ENCODE data around the gene SPATA32. TPM values are rescaled to one million over a fixed set of nuclear protein-coding genes. Genes with fewer than 3 reads are reported as not detected.
A peak's percentile ranks its signal among the peaks of the same experiment; 100 is the strongest.

Gene SPATA32
- total RNA-seq, 1 donor from 2014 or later = not detected

DNA sequence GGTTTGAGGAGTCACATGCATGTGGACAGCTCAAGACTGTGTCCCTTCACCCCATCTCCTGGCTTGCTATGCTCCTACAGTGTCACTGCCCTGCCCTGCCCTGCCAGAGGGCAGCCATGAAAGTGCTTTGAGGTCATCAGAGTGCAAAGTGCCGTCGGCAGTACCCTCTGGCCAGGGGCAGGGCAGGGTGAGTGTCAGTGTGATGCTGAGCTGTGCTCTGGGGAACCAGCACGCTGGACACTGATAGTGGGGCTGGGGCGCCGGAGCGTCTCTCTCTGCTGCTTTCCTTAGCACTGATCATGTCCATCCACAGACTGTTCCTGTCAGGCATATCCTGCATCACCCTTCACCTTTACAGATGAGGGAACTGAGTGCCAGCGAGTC lies 1.6 kb upstream of the SPATA32 start:
- Histone ChIP-seq H3K4me1 (peaks cover 0 to 3% of the 10 kb centered on the region in 2 donors), H3K27ac (no peak overlapping the region), H3K9me3 (no peaks in the 10 kb centered on the region), H3K27me3 (no peaks in the 10 kb centered on the region), H3K4me3 (no peak overlapping the region), H3K36me3 (peaks cover 27 to 37% of the 10 kb centered on the region in 2 donors)
- TF ChIP-seq, protein P1, sequence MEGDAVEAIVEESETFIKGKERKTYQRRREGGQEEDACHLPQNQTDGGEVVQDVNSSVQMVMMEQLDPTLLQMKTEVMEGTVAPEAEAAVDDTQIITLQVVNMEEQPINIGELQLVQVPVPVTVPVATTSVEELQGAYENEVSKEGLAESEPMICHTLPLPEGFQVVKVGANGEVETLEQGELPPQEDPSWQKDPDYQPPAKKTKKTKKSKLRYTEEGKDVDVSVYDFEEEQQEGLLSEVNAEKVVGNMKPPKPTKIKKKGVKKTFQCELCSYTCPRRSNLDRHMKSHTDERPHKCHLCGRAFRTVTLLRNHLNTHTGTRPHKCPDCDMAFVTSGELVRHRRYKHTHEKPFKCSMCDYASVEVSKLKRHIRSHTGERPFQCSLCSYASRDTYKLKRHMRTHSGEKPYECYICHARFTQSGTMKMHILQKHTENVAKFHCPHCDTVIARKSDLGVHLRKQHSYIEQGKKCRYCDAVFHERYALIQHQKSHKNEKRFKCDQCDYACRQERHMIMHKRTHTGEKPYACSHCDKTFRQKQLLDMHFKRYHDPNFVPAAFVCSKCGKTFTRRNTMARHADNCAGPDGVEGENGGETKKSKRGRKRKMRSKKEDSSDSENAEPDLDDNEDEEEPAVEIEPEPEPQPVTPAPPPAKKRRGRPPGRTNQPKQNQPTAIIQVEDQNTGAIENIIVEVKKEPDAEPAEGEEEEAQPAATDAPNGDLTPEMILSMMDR (IDR thresholded peaks at IDR 0.05) = no peak
- intact Hi-C loops (cut with DNase I) = no loop called here
- no peak for DNase-seq (ENCODE audit: low spot score in 2 of 2)

DNA sequence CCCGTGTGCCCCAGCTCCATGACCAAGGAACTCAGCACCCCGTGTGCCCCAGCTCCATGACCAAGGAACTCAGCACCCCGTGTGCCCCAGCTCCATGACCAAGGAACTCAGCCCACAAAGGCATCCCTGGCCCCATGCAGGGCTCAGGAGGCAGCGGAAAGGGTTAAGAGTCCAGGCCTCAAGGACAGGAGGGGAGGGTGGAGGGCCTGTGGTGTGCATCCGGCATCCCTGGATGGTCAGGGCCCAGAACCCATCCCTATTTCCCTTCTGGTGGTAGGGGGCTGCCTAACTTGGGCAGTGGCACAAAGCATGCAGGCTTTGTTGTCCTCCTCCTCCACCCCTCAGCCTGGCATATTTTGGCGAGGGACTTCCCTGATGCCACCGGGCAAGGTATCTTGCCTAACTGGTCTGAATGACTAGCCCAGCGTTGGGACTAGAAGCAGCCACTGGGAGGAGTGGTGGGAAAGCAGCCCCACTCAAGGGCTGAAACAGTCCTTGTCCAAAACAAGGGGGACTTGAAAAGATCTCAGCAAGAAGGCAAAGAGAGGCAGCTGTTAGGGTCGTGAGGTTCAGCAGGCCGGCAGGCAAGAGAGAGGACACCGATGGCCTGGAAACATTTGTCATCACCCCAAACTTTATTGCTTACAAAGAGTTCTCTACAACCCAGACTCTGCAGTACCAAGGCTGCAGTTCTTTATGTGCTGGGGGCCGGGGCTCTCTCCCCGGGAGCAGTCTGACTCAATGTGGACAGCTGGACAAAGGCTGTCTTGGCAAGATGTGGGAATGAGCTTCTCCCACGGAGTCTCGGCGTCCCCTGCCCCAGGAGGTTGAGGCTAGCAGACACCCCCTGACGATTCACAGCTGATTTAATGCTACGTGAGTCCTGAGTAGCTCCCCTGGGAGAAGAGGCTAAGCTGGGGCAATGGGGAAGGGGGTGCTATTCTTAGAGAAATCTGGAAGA lies 902 bp upstream of the SPATA32 start:
- Histone ChIP-seq H3K9me3 (no peaks in the 10 kb centered on the region), H3K36me3 (peaks cover 21 to 31% of the 10 kb centered on the region in 2 donors), H3K27me3 (no peaks in the 10 kb centered on the region), H3K4me1 (peaks cover 0 to 3% of the 10 kb centered on the region in 2 donors), H3K4me3 (peak overlapping the region; percentile 81 to 82), H3K27ac (no peak overlapping the region)
- no peak for DNase-seq (ENCODE audit: low spot score in 2 of 2)
- TF ChIP-seq, protein P1 (IDR thresholded peaks at IDR 0.05) = no peak
- intact Hi-C loops (cut with DNase I) = no loop called here

DNA sequence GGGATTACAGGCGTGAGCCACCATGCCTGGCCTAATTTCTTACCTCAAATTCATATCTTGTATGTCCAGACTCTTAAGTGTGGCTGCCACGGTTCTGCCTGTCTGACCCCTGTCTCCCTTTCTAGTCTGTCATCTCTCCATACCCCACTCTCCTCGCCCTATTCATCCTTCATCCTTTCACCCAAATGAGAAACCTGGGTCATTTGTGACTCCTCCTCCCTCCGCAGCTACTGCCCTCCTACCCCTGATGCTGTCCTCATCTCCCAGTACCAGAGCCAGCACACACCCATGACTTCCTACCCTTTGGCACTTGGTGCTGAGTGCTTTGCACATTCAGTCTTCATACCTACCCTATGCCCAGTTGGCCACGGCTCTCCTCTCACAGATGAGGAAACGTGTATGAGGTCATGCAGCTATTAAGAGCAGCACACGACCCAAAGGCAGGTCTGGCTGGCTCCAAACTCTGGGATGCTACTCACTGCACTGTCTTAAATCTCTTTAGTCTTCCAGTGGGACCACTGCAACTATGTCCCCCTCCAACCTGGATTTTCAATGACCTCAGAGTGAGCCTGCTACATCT lies 1.6 kb downstream of the SPATA32 start:
- Histone ChIP-seq H3K4me1 (peaks cover 0 to 3% of the 10 kb centered on the region in 2 donors), H3K36me3 (peaks cover 14% of the 10 kb centered on the region in 2 donors), H3K9me3 (no peaks in the 10 kb centered on the region), H3K27ac (no peak overlapping the region), H3K4me3 (no peak overlapping the region), H3K27me3 (no peaks in the 10 kb centered on the region)
- DNase-seq (ENCODE audit: low spot score in 2 of 2) = no peak
- intact Hi-C loops (cut with DNase I) = no loop called here
- TF ChIP-seq, protein P1 (IDR thresholded peaks at IDR 0.05) = no peak

DNA sequence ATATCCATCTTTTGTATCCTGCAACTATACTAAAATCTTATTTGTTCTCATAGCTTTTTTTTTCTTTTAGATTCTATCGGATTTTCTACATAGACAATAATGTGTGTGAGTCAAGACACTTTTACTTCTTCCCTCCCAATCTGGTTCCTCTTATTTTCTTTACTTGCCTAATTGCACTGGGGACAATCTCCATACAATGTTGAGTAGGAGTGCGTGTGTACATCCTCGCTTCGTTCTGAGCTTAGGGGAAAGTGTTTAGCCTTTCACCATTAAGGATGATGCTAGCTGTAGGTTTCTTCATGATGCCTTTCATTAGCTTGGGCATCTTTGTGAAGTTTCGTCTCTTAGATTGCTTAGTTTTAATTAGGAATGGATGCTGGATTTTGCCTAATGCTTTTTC lies 2.9 kb downstream of the SPATA32 start:
- no peak for DNase-seq (ENCODE audit: low spot score in 2 of 2)
- Histone ChIP-seq H3K27me3 (no peaks in the 10 kb centered on the region), H3K4me3 (no peak overlapping the region), H3K4me1 (peaks cover 0 to 3% of the 10 kb centered on the region in 2 donors), H3K9me3 (no peaks in the 10 kb centered on the region), H3K36me3 (peaks cover 2 to 3% of the 10 kb centered on the region in 2 donors), H3K27ac (no peak overlapping the region)
- TF ChIP-seq, protein P1 (IDR thresholded peaks at IDR 0.05) = no peak
- intact Hi-C loops (cut with DNase I) = no loop called here

DNA sequence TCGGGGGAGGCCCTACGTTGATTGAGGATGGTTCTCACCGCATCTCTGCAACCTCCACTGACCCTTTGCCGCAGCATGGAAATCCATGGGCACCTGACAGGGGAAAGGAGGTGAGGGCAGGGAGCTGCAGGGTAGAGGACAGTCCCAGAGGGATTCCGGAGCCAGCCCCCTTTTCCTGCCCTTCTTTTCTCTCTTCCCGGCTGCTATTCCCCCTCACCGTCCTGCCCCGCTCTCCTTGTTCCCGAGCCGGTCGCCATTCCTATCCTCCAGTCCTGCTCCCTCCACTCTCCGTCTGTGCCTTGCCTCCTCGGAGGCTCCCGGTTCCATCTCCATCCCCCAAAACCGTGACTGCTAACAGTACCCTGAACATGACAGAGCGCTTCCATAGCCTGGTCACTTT lies 4.8 kb downstream of the SPATA32 start:
- no peak overlapping the region for H3K4me3 ChIP-seq
- H3K36me3 ChIP-seq = no peaks in the 10 kb centered on the region
- DNase-seq (ENCODE audit: low spot score in 2 of 2) = no peak
- no peaks in the 10 kb centered on the region for H3K9me3 ChIP-seq
- peaks cover 0 to under 1% of the 10 kb centered on the region in 2 donors for H3K4me1 ChIP-seq
- no peak overlapping the region for H3K27ac ChIP-seq
- intact Hi-C loops (cut with DNase I) = no loop called here
- H3K27me3 ChIP-seq = no peaks in the 10 kb centered on the region
- TF ChIP-seq, protein P1 (IDR thresholded peaks at IDR 0.05) = no peak
